Type B pancreatic cell (in vitro differentiated cells): ENCODE data around the gene HIVEP3. TPM values are rescaled to one million over a fixed set of nuclear protein-coding genes. Genes with fewer than 3 reads are reported as not detected.

Experiments
- DNase-seq: peaks from one replicate; pipeline ENCODE4 v3.0.0; 2021; ENCODE audit warnings: mixed read lengths; ENCODE audit not compliant: unreplicated experiment; ENCODE audit errors: extremely low spot score
- H3K27ac Mint-ChIP-seq: 2 replicates; pipeline ENCODE4 v1.8.0; 2021; ENCODE audit warnings: mild to moderate bottlenecking, mixed read lengths
- H3K27me3 Mint-ChIP-seq: 2 replicates; pipeline ENCODE4 v1.8.0; 2021; ENCODE audit warnings: mixed read lengths
- H3K36me3 Mint-ChIP-seq: 2 replicates; pipeline ENCODE4 v1.8.0; 2021; ENCODE audit warnings: mixed read lengths
- H3K4me1 Mint-ChIP-seq: one replicate; pipeline ENCODE4 v1.8.0; 2021; ENCODE audit warnings: mixed read lengths; ENCODE audit not compliant: unreplicated experiment
- H3K4me3 Mint-ChIP-seq: 2 replicates; pipeline ENCODE4 v1.8.0; 2021; ENCODE audit warnings: mild to moderate bottlenecking, mixed read lengths
- H3K9me3 Mint-ChIP-seq: 2 replicates; pipeline ENCODE4 v1.8.0; 2021; ENCODE audit warnings: mixed read lengths
- total RNA-seq: library from RNA; stranded (reverse); gene quantifications from 2 replicates; pipeline ENCODE4 v1.2.1, GENCODE V29; 2021; ENCODE audit warnings: low replicate concordance
- TF ChIP-seq, protein P1 (sequence below): fragments of 200-600 bp; sonication (generic); conservative IDR thresholded peaks from 2 replicates; pipeline ENCODE4 v1.5.0; 2021; ENCODE audit warnings: antibody characterized with exemption, mild to moderate bottlenecking

HIVEP3 gene
- total RNA-seq, 1 donor from 2014 or later = 9.2 TPM

DNA sequence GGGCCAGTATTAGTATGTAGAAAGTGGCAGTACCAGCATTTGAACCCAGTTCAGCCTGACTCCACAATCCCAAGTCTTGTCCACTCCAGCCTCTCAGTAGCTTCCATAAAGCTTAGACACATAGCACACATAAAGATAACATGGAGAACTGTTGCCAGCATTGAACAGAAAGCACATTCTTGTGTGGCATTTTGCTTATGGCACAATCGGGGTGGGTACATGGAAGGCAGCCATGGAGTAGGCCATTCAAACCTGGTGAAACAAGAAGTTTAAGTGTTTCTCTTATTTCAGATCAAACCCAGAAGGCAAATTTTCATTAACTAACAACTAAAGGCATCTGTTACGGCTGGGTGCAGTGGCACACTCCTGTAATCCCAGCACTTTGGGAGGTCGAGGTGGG lies 102.7 kb downstream of the HIVEP3 start:
- H3K9me3 Mint-ChIP-seq = no peaks in the 10 kb centered on the region

DNA sequence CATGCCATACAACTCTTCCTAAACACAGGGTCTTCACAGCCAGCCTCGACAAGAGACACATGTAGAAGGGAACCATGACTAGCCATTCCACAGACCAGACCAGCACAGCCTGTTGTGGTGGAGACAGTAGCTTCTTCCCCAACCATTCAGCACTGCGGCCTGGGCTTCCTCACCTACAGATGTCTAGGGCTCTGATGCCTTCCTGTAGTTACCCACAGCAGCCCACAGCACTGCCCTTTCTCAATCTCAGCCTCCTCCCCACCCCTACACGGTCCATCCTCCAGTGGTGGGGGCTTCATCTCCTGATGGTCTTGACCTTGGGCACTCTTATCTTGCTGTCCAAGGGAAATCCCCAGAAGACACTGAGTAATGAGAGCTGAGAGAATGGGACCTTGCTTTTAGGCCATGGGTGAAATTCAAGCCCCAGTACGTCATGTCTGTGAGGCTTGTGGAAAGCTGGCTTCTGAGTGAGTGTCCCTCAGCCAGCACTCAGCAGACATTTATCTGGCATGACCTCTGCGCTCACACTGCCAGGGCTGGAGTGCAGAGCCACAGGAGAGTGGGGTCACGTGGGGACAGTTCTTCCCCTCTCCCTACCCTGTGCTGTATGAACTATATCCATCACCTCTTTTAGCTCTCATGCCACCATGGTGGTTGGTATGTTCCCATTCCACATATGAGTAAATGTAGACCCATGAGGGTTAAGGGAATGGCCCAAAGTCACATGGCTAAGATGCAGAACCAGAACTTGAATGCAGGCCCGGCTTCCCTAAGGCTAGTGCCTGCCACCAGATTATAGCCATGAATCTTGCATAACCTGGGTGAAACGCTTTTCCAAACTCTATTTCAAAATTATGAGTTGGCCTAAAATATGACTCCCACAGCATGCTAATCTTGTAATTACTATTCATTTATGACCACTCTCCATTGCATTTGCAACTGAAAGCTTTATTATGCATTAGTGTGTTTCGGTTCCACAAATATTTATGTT lies 104.7 kb downstream of the HIVEP3 start:
- Mint-ChIP-seq H3K27ac (no peak overlapping the region), H3K4me3 (no peak overlapping the region), H3K36me3 (no peaks in the 10 kb centered on the region), H3K9me3 (no peaks in the 10 kb centered on the region), H3K4me1 (peaks cover 5% of the 10 kb centered on the region), H3K27me3 (peaks cover 10% of the 10 kb centered on the region)
- TF ChIP-seq, protein P1, sequence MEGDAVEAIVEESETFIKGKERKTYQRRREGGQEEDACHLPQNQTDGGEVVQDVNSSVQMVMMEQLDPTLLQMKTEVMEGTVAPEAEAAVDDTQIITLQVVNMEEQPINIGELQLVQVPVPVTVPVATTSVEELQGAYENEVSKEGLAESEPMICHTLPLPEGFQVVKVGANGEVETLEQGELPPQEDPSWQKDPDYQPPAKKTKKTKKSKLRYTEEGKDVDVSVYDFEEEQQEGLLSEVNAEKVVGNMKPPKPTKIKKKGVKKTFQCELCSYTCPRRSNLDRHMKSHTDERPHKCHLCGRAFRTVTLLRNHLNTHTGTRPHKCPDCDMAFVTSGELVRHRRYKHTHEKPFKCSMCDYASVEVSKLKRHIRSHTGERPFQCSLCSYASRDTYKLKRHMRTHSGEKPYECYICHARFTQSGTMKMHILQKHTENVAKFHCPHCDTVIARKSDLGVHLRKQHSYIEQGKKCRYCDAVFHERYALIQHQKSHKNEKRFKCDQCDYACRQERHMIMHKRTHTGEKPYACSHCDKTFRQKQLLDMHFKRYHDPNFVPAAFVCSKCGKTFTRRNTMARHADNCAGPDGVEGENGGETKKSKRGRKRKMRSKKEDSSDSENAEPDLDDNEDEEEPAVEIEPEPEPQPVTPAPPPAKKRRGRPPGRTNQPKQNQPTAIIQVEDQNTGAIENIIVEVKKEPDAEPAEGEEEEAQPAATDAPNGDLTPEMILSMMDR = no peak
- DNase-seq = no peak

More for the DNA sequence above, 102.7 kb downstream of the HIVEP3 start:
- Mint-ChIP-seq H3K4me3 (no peak overlapping the region), H3K36me3 (no peaks in the 10 kb centered on the region), H3K27me3 (peaks cover 12% of the 10 kb centered on the region), H3K4me1 (peaks cover 5% of the 10 kb centered on the region), H3K27ac (no peak overlapping the region)
- no peak for DNase-seq
- TF ChIP-seq, protein P1 = no peak

DNA sequence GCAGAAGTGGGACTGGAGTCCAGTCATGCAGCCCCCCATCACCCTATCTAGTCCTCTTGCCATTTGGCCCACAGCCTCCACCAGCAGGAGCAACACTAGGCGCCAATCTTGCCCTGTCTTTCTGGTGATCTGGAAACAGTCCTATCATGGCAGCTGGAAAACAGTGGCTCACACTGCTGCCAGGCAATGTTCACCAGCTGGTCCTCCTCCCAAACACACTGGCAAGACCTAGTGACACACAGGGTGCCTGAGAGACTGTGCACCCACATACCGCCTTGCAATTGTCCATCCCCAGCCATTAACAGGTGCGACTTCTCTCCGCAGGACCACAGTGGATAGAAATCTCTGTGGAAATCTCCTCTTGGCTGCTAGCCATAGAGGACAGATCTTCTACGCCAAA lies 105.5 kb downstream of the HIVEP3 start:
- H3K9me3 Mint-ChIP-seq = no peaks in the 10 kb centered on the region
- peaks cover 5% of the 10 kb centered on the region for H3K4me1 Mint-ChIP-seq
- DNase-seq = no peak
- TF ChIP-seq, protein P1 = no peak
- no peak overlapping the region for H3K27ac Mint-ChIP-seq
- H3K27me3 Mint-ChIP-seq = peaks cover 7% of the 10 kb centered on the region
- no peak overlapping the region for H3K4me3 Mint-ChIP-seq
- H3K36me3 Mint-ChIP-seq = no peaks in the 10 kb centered on the region

DNA sequence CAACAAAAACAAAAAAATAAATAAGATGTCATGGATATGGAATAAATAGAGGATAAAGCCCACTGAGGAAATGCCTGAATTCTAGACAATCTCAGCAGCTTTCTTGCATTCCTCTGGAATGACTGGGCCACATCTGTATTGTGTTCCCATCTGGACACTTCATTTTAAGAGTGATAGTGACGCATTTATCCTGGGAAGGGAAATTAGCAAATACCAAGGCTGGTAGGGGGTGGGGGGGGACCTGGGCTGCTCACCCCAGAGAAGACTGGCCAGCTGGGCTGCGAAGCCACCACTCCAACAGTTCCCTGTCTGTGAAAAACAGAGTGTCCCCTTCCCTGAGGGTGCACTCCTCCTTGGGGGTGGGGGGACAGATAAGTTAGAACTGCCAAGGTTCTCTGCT lies 106.3 kb downstream of the HIVEP3 start:
- no peaks in the 10 kb centered on the region for H3K36me3 Mint-ChIP-seq
- H3K4me1 Mint-ChIP-seq = peaks cover 5% of the 10 kb centered on the region
- no peak for DNase-seq
- H3K27ac Mint-ChIP-seq = peak overlapping the region; percentile 42
- TF ChIP-seq, protein P1 = no peak
- no peaks in the 10 kb centered on the region for H3K9me3 Mint-ChIP-seq
- H3K4me3 Mint-ChIP-seq = no peak overlapping the region
- peaks cover 7% of the 10 kb centered on the region for H3K27me3 Mint-ChIP-seq

DNA sequence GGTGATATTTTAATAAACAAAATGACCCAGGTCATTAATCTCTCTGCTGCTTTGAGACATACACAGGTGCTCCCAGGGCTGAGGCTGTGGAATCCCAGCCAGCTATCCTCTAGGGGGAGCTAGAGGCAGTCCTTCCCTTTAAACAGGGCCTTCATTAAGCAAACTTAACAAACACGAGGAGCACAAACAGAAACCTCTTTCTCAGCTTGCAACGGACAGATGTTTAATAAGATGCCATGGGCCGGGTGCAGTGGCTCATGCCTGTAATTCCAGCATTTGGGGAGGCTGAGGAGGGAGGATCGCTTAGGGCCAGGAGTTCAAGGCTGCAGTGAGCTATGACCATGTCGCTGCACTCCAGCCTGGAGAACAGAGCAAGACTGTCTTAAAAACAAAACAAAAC lies 106.7 kb downstream of the HIVEP3 start:
- H3K4me1 Mint-ChIP-seq = peaks cover 5% of the 10 kb centered on the region
- TF ChIP-seq, protein P1 = peak; percentile 79
- H3K27me3 Mint-ChIP-seq = peaks cover 5% of the 10 kb centered on the region
- no peak for DNase-seq
- peak overlapping the region; percentile 22 for H3K4me3 Mint-ChIP-seq
- no peaks in the 10 kb centered on the region for H3K9me3 Mint-ChIP-seq
- H3K36me3 Mint-ChIP-seq = no peaks in the 10 kb centered on the region
- H3K27ac Mint-ChIP-seq = peak overlapping the region; percentile 42
